ENCODE results near the gene ARHGAP26.
"Not testable (repeated sequence)": the region's sequence is repeated elsewhere in the genome, so short reads cannot be mapped to it uniquely, and the experiment has no call there.

The ARHGAP26 gene

DNA sequence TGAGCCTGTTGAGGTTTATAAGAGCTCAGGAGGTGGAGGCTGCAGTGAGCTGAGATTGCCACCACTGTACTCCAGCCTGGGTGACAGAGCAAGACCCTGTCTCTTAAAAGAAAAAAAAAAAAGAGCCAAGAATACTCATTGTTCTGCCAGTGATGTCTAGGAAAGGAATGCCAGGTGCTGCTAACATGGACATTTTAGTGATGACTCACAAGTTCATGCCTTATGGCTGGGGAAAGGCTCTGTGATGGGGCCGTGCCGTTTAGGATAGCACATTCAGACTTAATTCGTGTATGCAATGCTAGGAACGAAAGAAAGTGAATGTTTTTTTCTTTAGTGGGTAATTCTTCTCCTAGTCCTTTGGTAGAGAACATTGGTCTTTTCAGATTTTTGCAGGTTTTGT is 134.2 kb downstream of the ARHGAP26 start:
- DNase-seq (ENCODE audit: low read depth in 2 of 2) = no peak

DNA sequence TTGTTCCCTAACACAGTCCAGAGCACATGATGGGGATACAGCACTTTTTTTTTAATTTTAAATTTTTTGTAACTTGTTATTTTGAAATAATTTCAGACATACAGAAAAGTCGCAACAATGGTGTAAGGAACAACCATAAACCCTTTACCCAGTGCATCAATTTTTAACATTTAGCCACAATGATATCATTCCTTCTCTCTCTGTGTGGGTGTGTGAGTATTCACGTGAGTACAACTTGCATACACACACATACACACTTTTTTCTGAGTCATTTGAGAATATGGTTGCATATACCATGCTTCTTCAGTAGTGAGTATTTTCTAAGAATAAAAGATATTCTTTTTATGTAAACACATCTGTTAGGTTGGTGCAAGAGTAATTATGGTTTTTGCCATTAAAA is 135.2 kb downstream of the ARHGAP26 start:
- DNase-seq (ENCODE audit: low read depth in 2 of 2) = no peak

DNA sequence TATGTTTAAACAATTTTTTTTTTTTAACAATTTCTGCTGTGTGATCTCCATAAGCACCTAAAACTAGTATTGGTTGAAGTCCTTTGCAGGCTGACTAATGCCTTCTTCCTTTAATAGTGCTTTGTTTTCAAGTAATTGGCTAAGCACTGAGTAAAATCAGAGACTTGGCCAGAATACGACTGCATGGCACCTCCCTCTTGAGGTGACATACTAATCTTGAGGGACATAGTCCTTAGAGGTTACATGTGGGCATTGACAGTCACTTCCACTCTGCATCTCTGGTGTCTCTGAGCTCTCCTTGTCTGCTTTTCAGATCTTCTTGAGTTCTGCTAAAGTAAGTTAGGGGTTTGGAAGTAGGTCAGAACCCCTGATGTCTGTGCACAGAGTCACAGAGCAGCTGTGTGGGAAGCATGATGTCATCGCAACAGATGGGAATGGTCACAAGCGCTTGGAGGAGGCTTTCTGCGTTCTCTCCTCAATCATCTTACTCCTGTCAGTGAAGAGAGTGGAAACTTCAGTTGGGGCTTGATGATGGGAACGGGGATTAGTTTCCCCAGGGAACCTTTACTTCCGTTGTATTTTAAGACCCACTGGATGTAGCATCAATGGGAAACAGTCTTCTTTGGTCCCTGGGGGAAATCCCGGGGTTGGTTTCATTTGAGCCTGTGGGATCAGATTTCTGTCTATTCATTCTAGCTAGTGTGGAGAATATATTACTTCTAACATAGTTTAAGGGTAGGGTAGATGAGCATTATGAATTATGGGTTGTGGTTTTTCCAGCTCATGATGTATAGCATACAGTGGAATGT is 136.9 kb downstream of the ARHGAP26 start:
- DNase-seq (ENCODE audit: low read depth in 2 of 2) = no peak

DNA sequence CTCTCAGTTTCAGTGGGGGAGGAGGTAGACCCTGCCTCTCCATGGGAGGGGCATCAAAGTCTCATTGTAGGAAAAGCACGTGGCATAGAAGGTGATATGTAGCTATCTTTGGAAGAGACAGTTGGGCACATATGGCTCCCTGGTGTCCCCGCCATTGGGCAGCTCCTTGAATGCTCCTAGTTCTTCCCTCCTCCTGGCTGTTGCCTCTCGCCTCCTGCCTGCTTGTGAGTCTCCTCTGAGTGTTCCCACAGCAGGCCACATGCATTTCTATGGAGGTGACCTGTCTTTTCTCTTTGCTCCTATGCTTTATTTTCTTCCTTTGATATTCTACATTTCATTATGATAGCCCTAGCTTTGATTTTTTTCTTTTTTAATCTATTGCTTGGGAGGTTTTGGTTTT is 138.5 kb downstream of the ARHGAP26 start:
- no peak for DNase-seq (ENCODE audit: low read depth in 2 of 2)

DNA sequence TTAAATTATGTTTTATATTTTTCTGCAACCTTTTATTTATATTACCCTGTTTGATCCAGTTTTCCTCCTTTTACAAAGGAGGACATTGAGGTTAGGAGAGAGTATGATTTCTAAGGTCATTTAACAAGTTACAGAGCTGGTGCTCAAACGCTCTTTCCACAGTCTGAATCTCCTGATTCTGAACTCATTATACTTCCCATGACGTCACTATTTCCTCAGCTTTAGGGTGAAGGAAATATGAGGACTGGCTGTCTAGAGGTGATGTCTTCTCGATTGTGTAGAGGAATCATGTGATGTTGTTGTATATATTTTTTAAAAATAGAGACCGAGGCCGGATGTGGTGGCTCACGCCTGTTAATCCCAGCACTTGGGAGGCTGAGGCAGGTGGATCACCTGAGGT is 140.0 kb downstream of the ARHGAP26 start:
- no peak for DNase-seq (ENCODE audit: low read depth in 2 of 2)

DNA sequence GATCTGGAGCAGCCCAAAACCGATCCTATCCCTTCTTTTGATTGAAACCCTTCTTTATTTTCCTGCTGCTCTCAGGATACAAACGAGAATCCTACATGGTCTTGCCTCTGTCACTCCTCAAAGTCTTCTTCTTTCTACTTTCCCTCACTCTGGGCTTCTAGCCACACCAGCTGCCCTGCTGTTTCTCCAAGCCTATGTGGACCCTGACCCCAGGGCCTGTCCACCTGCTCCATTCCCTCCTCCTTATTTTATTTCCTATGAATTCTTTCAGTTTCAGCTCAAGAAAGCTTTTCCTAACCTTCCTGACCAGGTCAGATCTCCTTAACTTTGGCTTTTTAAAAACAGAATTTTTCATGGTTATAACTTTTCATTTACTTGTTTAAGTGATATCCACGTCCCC is 141.0 kb downstream of the ARHGAP26 start:
- DNase-seq (ENCODE audit: low read depth in 2 of 2) = no peak

DNA sequence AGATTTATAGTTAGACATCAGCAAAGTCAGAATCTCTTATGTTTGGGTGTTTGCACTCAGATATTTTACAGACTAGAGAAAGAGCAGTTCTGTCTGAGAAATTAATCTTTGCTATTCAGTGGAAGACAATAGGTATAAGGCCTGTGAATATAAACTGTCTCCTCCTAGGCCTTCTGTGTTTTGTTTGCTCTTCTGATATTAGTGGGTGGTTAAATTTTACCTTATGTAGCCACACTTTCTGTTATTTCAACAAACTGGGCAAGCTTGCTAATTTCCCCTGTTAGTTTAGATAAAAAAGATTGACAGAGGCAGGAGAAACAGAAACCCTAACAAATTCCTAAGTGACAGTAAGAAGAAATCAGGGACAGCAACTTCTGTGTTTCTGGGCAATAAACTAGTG is 141.6 kb downstream of the ARHGAP26 start:
- no peak for DNase-seq (ENCODE audit: low read depth in 2 of 2)

DNA sequence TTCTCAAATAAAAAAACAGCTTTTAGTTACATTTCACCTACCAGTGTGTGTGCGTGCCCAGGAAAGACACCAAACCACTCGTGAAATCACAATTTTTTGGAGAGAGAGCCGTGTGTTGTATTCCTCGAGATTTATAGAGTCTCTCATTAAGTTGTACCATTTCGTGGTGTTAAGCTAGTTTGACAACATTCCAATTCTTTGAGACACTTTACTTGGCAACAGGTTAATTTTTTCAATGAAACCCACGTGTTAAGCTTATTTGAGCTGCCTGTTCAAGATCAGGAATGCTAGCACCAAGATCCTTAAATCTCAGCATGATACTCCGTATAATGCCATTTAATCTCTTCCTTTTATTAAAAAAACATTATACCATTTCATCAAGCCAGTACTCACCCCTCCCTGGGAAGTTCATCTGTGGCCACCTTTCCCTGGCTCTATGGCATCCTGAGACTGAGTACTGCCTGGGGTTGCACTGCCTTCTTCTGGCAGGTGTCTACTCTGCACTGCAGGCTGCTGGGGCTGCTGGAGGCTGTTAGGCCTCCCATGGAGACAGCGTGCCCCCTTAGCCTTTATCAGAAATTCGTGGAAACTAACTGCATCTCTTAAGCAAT is 143.7 kb downstream of the ARHGAP26 start:
- no peak for DNase-seq (ENCODE audit: low read depth in 2 of 2)

DNA sequence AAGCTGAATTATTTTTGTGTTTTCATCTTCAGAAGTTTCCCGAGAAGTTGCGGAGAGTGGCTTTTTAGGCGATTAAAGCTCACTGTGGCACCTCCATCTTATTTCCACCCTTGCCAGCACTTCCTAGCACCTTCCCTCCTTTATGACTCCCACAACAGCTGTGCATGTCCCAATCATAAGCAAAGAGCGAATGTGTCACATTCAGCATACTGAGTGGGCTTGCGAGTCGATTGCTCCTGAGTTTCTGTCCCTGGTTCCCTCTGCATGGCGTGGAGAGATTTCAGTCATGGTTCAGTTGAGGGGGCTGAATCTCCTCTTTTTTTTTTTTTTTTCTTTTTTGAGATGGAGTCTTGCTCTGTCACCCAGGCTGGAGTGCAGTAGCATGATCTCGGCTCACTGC is 144.9 kb downstream of the ARHGAP26 start:
- DNase-seq (ENCODE audit: low read depth in 2 of 2) = no peak

DNA sequence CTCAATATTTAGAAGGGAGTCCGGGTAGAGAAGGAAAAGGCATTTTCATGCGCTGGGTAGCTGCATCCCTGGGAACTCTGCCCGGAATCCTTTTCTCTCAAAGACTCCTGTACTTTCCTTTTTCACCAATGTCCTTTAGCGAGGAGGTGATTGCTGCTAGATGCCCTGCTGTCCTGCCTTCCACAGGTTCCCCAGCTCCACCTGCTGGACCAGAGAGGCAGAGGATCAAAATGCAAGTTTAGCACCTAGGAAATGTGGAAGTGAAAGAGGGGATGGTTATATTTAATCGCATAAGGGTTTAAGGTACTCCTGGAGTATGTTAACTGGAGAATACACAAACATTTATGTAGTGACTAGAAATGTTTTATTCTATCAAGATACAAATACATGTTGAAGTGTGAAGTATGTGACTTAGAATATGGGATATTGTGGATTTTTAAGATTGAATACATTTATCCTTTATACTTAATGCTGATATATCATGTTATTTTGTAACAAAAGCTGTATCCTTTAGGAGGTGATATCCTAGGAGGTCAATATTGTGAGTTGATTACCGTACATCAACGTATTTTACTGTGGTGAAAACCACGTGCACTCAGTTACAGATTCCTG is 145.7 kb downstream of the ARHGAP26 start:
- DNase-seq (ENCODE audit: low read depth in 2 of 2) = no peak

DNA sequence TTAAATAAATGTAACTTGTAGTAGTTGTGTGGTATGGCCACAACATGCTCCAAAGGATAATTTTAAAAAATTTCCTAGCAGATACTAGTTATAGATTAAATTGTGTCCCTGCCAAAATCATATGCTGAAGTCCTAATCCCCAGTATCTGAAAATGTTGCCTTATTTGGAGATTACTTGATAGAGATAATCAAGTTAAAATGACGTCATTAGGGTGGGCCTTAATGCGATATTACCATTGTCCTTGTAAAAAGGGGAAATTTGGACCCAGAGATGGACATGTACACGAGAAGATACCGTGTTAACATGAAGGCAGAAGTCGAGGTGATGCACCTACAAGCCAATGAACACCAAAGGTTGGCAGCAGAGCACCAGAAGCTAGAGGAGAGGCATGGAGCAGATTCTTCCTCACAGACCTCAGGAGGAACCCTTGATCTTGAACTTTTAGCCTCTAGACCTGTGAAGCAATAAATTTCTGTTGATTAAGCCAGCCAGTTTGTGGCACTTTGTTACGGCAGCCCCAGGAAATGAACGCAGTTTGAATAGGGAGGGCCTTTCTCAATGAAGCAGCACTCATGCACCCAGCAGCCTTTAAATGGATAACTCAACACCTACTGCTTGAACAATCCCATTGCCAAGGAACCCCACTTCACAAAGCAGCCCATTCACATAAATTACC is 148.9 kb downstream of the ARHGAP26 start:
- DNase-seq (ENCODE audit: low read depth in 2 of 2) = no peak

DNA sequence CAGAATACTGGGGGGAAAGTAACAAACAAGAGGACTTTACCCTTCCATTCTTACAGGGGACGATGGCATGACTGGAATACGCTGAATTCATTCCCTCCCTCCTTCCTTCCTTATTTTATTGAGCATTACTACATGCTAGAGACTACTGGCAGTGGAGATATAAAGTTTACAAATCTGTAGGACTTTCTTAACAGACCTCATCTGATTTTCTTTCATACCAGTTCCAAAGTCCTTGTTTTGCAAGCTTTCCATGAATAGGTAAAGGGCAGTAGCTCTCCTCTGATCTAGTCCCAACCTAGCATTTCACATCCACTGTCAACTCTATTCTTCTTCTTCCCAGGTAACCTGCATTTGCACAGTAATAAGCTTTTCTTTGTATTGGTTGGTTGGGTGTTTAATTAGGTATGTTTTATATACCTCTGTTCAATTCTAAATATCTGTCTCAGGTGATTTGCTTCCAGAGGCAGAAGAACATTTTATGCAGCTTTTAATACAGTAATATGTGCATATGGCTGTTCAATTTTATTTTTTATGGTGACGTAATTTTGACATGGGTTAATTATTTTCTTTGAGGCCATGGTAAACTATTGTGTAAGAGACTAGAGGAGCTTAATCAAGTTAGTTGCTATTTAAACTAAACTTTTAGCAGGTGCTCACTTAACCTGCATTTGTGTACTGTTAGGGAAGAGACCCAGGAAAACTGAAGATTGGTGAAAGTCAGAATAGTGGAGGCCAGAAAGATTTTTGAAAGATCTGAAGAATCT is 150.9 kb downstream of the ARHGAP26 start:
- DNase-seq (ENCODE audit: low read depth in 2 of 2) = no peak

DNA sequence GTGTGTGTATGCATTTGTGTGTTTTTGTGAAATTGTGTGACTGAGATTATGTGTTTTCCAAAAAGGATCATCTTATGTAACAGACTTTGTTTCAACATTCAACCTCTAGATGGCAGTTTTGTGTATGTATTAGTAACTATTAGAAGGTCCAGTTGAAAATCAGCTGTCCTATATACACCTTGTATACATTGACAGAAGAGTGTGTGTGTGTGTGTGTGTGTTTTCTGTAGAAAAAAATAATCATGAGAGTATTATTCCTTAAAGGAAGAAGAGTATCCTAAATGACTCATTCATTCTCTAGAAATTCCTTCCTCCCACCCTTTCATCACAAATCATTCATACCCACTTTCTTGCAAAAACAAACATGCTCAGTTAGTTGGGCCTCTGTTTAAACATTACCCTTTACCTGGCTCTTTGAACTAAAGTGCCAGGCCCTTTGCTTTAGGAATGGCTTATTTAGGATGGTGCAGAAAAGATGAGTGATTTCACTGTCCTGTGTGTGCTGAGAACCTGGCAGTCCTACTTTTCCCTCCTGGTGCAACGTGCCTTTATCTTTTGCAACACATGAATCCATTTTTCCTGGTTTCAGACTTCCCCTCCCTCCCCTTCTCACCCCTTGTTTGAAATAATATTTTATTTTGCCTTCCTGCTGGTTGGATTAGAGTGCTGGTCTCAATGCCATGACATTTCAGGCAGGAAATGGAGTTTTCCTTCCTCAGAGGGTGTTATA is 152.2 kb downstream of the ARHGAP26 start:
- DNase-seq (ENCODE audit: low read depth in 2 of 2) = no peak

DNA sequence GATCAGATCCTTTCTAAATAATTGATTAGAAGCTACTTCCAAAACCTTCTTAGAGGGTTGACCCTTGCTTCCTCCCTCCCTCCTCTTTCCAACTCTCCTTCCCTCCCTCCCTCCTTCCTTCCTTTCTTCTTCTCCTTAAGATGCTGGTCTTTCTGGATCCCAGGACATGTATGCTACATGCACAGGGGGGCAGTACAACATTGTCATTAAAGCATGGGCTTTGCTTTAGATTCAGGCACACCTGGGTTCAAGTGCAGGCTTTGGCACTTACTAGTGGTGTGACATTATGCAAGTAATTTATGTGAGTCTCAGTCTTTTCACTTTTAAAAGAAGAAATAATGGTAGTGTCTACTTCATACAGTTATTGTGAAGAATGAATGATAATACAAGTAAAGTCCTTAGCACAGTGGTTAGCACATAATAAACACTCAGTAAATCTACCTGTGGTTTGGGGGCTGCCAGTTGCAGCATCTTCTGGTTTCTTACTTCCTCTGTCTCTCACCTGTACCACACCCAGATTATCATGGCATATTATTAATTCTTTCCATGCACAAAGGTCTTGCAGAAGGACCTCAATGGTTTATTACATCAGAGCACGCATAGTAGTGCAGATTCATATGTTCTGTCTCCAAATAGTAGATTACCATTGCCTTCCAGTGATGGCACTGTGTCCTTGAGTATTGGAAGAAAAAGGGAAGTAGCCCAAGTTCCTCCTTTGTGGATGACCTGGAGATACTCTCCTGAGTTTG is 154.1 kb downstream of the ARHGAP26 start:
- no peak for DNase-seq (ENCODE audit: low read depth in 2 of 2)

DNA sequence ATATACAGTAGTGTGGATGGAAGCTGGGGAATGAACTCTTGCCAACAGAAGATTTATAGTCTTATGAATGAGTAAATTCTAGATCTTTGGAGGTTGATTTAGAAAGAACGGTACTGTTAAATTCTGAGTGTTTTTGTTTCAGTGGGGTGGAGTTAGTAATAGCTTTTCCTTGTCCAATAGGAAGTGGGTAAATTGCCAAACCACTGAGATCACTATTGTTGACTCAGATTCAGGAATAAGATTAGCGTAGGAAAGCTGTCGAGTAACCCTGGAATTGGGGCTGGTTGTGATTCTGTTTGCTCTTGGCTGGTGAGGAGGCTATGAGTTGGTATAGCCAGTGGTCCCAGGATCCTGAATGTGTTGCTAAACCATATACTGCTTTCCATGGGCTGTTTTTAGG is 155.6 kb downstream of the ARHGAP26 start:
- DNase-seq (ENCODE audit: low read depth in 2 of 2) = no peak

DNA sequence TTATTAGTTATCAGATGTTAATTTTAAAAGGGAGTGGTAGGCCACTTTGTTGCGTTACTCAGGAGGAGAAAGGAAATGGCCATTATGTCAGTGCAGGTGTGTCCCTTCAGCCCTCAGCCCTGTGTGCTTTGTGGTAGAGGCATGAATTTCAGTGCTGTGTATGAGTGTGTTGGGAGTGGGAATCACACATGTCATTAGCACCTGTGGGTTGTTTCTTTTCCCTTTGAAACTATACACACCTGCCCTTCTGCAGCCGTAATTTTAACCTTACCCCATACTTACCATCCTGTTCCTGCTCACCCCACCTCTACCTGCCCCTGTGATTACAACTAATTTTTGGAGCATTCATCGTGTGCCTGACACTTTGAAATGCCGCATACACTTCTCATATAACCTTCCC is 156.4 kb downstream of the ARHGAP26 start:
- no peak for DNase-seq (ENCODE audit: low read depth in 2 of 2)

DNA sequence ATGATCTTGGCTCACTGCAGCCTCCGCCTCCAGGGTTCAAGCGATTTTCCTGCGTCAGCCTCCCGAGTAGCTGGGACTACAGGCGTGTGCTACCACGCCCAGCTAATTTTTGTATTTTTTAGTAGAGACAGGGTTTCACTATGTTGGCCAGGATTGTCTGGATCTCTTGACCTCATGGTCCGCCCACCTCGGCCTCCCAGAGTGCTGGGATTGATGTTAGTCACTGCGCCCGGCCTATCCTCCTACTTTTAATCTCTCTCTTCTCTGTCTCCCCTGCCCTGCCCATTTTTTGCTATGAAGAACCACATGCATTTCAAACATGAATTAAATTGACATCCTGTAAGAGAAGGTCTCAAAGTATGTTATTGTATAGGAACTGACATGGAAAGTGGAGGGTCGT is 158.8 kb downstream of the ARHGAP26 start:
- DNase-seq (ENCODE audit: low read depth in 2 of 2) = not testable (repeated sequence)

DNA sequence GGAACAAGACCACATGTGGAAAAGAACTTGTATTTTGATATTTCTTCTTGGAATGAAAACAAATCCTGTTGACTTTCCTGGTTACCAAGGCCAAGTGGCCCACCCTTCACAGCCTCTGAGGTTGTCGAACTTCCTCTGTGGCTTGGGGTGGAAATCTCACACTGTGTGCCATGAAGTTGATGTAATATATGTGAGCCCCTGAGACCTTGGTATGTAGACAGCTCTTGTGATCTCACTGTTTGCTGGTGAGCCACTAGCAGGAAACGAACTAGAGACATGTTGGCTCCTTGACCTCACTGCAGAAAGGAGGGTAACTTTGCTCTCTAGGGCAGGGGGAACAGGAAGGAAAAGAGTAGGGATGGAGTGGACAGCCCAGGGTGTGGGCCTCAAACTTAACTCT is 159.4 kb downstream of the ARHGAP26 start:
- no peak for DNase-seq (ENCODE audit: low read depth in 2 of 2)

DNA sequence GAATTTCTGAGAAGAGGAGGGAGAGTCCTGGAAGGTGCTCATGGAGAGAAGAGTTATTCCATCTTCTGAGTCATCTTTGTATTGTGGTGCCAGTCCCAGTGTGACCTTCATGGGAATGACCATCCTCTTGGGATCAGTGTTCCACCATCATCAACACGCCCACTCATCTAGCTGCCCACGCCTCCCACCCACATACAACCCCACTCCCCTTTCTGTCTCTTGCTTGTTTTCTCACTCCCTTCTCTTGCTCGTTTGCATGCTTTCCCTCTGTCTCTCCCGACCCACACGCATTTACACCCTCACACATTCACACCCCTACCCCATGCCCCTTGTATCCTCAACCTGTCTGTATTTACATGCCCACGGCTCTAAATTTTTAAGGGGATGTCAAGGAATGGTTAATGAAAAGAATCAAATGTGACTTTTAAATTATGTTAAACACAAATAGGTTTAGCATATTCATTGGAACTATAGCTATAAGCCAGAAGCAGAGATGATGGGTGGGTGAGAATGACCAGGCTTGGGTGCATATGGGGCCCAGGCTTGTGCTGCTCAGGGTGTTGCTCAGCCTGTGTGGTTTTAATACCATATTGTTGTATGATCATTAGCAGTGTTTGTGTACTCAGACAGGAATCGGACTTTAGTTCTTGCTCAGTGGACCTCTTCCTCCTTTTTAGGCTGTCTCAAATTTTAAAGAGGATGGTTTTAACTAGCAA is 160.4 kb downstream of the ARHGAP26 start:
- DNase-seq (ENCODE audit: low read depth in 2 of 2) = no peak

All from stimulated activated CD4-positive, alpha-beta T cell treated with anti-CD3 and anti-CD28 coated beads, Interleukin-1b, Interleukin-23, amount 100 ng/mL, for 4 hours (primary cell).